ENCODE data around the gene CHRDL2. TPM values are rescaled to one million over a fixed set of nuclear protein-coding genes. Genes with fewer than 3 reads are reported as not detected.

The CHRDL2 gene
- total and polyA plus RNA-seq, 2 of the 13 experiments (the other 11 are each of a cell fraction or from before 2014, with no cell fraction given), result 0.04 TPM; not detected in 1

- in situ Hi-C loops (cut with HindIII; ENCODE audit: extremely low pct_ligation_motif_present, low pct_unique_long_range_greater_than_20kb), result no loop called here
- no peaks in the 10 kb centered on the region for H3K79me2 ChIP-seq (ENCODE audit: insufficient read depth, low read length)
Observed at GRCh38 chr11:74707182-74707581, 24.0 kb downstream of the CHRDL2 start.

More at GRCh38 chr11:74707182-74707581, 24.0 kb downstream of the CHRDL2 start:
- H3K36me3 ChIP-seq (replicated peaks in 1 of 2; ENCODE audit: control insufficient read depth in 1 of 2, insufficient read depth in 2 of 2, low read length in 2 of 2), result no peaks in the 10 kb centered on the region
- H3K27ac ChIP-seq (ENCODE audit: extremely low read length, insufficient read depth, low read length), result no peak overlapping the region
- DNase-seq (ENCODE audit: low spot score), result no peak
- no peak overlapping the region for H3K9ac ChIP-seq (ENCODE audit: insufficient read depth, low read depth, low read length)
- FAIRE-seq, result no peak
- H3K4me3 ChIP-seq (replicated peaks in 1 of 3; ENCODE audit: insufficient read depth in 1 of 3, low read depth in 2 of 3, low read length in 3 of 3), result no peak overlapping the region
- H3K4me2 ChIP-seq (ENCODE audit: low read depth, low read length), result no peak overlapping the region
- BruUV-seq (replicated peaks), result no TSS peak
- intact Hi-C loops (cut with micrococcal nuclease; ENCODE audit: unreplicated experiment), result no loop called here
- ChIA-PET POLR2A (no interaction called here), CTCF (ENCODE audit: low intra/inter-chr PET ratio, low total read pairs) (no interaction called here)
- peaks cover 17% of the 10 kb centered on the region; the same call in 1 of the 2 replicates for H3K4me1 ChIP-seq (ENCODE audit: insufficient read depth, low read length)
- H2AFZ ChIP-seq (ENCODE audit: low read length), result no peak overlapping the region
- no peak for ATAC-seq
- 63% methylated on average over 2 of the region's 3 CpGs for WGBS (ENCODE audit: low lambda C conversion rate)
- peaks cover 11 to 52% of the 10 kb centered on the region in 2 experiments; a peak in 3 of 5 replicates for H3K27me3 ChIP-seq (ENCODE audit: control insufficient read depth in 1 of 2, insufficient read depth in 2 of 2, low read length in 2 of 2)
- no peaks in the 10 kb centered on the region for H3K9me3 ChIP-seq (ENCODE audit: low read length)
- TF ChIP-seq FOXK2 (IDR thresholded peaks at IDR 0.05) (no peak), ZNF607 (CRISPR knock-in tag; IDR thresholded peaks at IDR 0.05; ENCODE audit: borderline replicate concordance) (no peak), ETV5 (CRISPR knock-in tag; IDR thresholded peaks at IDR 0.05; ENCODE audit: borderline replicate concordance) (no peak), ZNF512 (CRISPR knock-in tag; IDR thresholded peaks at IDR 0.05) (no peak), ATRX (CRISPR knock-in tag; IDR thresholded peaks at IDR 0.05; ENCODE audit: borderline replicate concordance) (no peak), MYPOP (CRISPR knock-in tag; IDR thresholded peaks at IDR 0.05) (no peak), SMAD3 (CRISPR knock-in tag; IDR thresholded peaks at IDR 0.05) (no peak), ZBTB25 (CRISPR knock-in tag; IDR thresholded peaks at IDR 0.05) (no peak), SKI (IDR thresholded peaks at IDR 0.05; ENCODE audit: partially characterized antibody) (no peak), ZNF678 (CRISPR knock-in tag; IDR thresholded peaks at IDR 0.05) (no peak), ZNF326 (CRISPR knock-in tag; IDR thresholded peaks at IDR 0.05; ENCODE audit: borderline replicate concordance) (no peak), ZNF562 (CRISPR knock-in tag; IDR thresholded peaks at IDR 0.05; ENCODE audit: borderline replicate concordance) (no peak), ZNF543 (CRISPR knock-in tag; IDR thresholded peaks at IDR 0.05) (no peak), TRIM24 (CRISPR knock-in tag; IDR thresholded peaks at IDR 0.05) (no peak), ZBTB49 (CRISPR knock-in tag; IDR thresholded peaks at IDR 0.05; ENCODE audit: borderline replicate concordance) (no peak), ISL2 (CRISPR knock-in tag; IDR thresholded peaks at IDR 0.05) (no peak), HOMEZ (CRISPR knock-in tag; IDR thresholded peaks at IDR 0.05; ENCODE audit: low read depth) (no peak)
- no peaks in the 10 kb centered on the region; the same call in 1 of the 2 replicates for H4K20me1 ChIP-seq (ENCODE audit: insufficient read depth, low read length)
